HEK293 (cell line): ENCODE data around the gene ANKRD23.

ENCODE experiments used
- ATF2 ChIP-seq: fragments of 450-650 bp; formaldehyde crosslinking; IDR thresholded peaks from 2 replicates; pipeline ENCODE4 v1.5.1; 2016; ENCODE audit warnings: missing biosample characterization, missing genetic modification characterization, low read depth
- CTCF ChIP-seq: fragments of 450-650 bp; formaldehyde crosslinking; IDR thresholded peaks from 2 replicates; pipeline ENCODE4 v1.5.1; 2016; ENCODE audit warnings: missing biosample characterization, missing genetic modification characterization
- GLI4 ChIP-seq: fragments of 450-650 bp; formaldehyde crosslinking; IDR thresholded peaks from 2 replicates; pipeline ENCODE4 v1.5.1; 2016; ENCODE audit warnings: missing biosample characterization, missing genetic modification characterization
- GLIS2 ChIP-seq: fragments of 450-650 bp; formaldehyde crosslinking; IDR thresholded peaks from 2 replicates; pipeline ENCODE4 v1.5.1; 2016; ENCODE audit warnings: missing biosample characterization, missing genetic modification characterization
- KLF1 ChIP-seq: fragments of 450-650 bp; formaldehyde crosslinking; IDR thresholded peaks from 2 replicates; pipeline ENCODE4 v1.5.1; 2016; ENCODE audit warnings: missing biosample characterization, missing genetic modification characterization
- MZF1 ChIP-seq: fragments of 450-650 bp; formaldehyde crosslinking; IDR thresholded peaks from 2 replicates; pipeline ENCODE4 v1.5.1; 2017; ENCODE audit warnings: missing biosample characterization, missing genetic modification characterization, borderline replicate concordance
- PATZ1 ChIP-seq: fragments of 450-650 bp; formaldehyde crosslinking; IDR thresholded peaks from 2 replicates; pipeline ENCODE4 v1.5.1; 2016; ENCODE audit warnings: missing biosample characterization, missing genetic modification characterization
- PRDM6 ChIP-seq: fragments of 450-650 bp; formaldehyde crosslinking; IDR thresholded peaks from 2 replicates; pipeline ENCODE4 v1.5.1; 2017; ENCODE audit warnings: missing biosample characterization, missing genetic modification characterization
- ZNF18 ChIP-seq: fragments of 450-650 bp; formaldehyde crosslinking; IDR thresholded peaks from 2 replicates; pipeline ENCODE4 v1.5.1; 2016; ENCODE audit warnings: missing biosample characterization, missing genetic modification characterization
- ZNF221 ChIP-seq: fragments of 450-650 bp; formaldehyde crosslinking; IDR thresholded peaks from 2 replicates; pipeline ENCODE4 v1.5.1; 2017; ENCODE audit warnings: missing biosample characterization, missing genetic modification characterization, borderline replicate concordance
- ZNF311 ChIP-seq: fragments of 450-650 bp; formaldehyde crosslinking; IDR thresholded peaks from 2 replicates; pipeline ENCODE4 v1.5.1; 2017; ENCODE audit warnings: missing biosample characterization, missing genetic modification characterization, borderline replicate concordance
- ZNF366 ChIP-seq: fragments of 450-650 bp; formaldehyde crosslinking; conservative IDR thresholded peaks from 2 replicates; pipeline ENCODE4 v1.5.1; 2016; ENCODE audit warnings: missing biosample characterization, missing genetic modification characterization

GRCh38 chr2:96887493-96888012 lies 43.7 kb upstream of the ANKRD23 start:
- TF ChIP-seq PRDM6 (no peak), MZF1 (tag by site-specific recombination) (no peak), GLIS2 (tag by site-specific recombination) (no peak), GLI4 (tag by site-specific recombination) (no peak), ZNF18 (tag by site-specific recombination) (no peak), ZNF221 (tag by site-specific recombination) (no peak), CTCF (tag by site-specific recombination) (no peak), ATF2 (tag by site-specific recombination) (no peak), KLF1 (no peak), ZNF366 (tag by site-specific recombination) (no peak), PATZ1 (tag by site-specific recombination) (no peak), ZNF311 (tag by site-specific recombination) (no peak)
